Measurements from ENCODE around the gene MRPL34.
A peak's percentile ranks its signal among the peaks of the same experiment; 100 is the strongest.

The MRPL34 gene

GRCh38 chr19:17303167-17303939 lies 2.3 kb upstream of the MRPL34 start, which contains the start of gene ABHD8:
TSS of gene ABHD8 (minus strand) at chr19:17303425. CDS start at chr19:17301616, 1,809 bp downstream.
- 0 out of 2 replicates have a peak, but pooled peaks have one; percentile 31 for TF ChIP-seq CTCF (conservative IDR thresholded peaks at IDR 0.05; ENCODE audit: low read depth, low read length)
- Histone ChIP-seq H3K27me3 (ENCODE audit: insufficient read depth, low read depth) (no peaks in the 10 kb centered on the region), H3K79me2 (ENCODE audit: insufficient read depth, low read depth) (peaks cover 20% of the 10 kb centered on the region), H3K9ac (peak within 1 kb of the TSS; percentile 32; the same call in 1 of the 2 replicates), H3K4me1 (ENCODE audit: low read depth, poor library complexity, severe bottlenecking) (peaks cover 35% of the 10 kb centered on the region), H4K20me1 (ENCODE audit: insufficient read depth) (no peaks in the 10 kb centered on the region), H3K4me3 (IDR thresholded peaks at IDR 0.05; ENCODE audit: insufficient read depth, low read depth, low read length) (no peak within 1 kb of the TSS), H3K4me2 (peak within 1 kb of the TSS; percentile 57), H3K36me3 (ENCODE audit: insufficient read depth) (no peaks in the 10 kb centered on the region), H2AFZ (ENCODE audit: low read depth) (peak within 1 kb of the TSS; percentile 59), H3K27ac (no peak within 1 kb of the TSS)

- peak overlapping the region; percentile 59; the same call in 1 of the 2 replicates for H2AFZ ChIP-seq (ENCODE audit: low read depth)
- no peak for TF ChIP-seq CTCF (conservative IDR thresholded peaks at IDR 0.05; ENCODE audit: low read depth, low read length)
- H3K4me2 ChIP-seq, result peak overlapping the region; percentile 57; the same call in 1 of the 2 replicates
- H3K4me1 ChIP-seq (ENCODE audit: low read depth, poor library complexity, severe bottlenecking), result peaks cover 35% of the 10 kb centered on the region
- no peaks in the 10 kb centered on the region for H3K27me3 ChIP-seq (ENCODE audit: insufficient read depth, low read depth)
- peaks cover 20% of the 10 kb centered on the region for H3K79me2 ChIP-seq (ENCODE audit: insufficient read depth, low read depth)
- no peak overlapping the region for H3K9ac ChIP-seq
- no peak overlapping the region for H3K4me3 ChIP-seq (IDR thresholded peaks at IDR 0.05; ENCODE audit: insufficient read depth, low read depth, low read length)
- H4K20me1 ChIP-seq (ENCODE audit: insufficient read depth), result no peaks in the 10 kb centered on the region
- no peaks in the 10 kb centered on the region for H3K36me3 ChIP-seq (ENCODE audit: insufficient read depth)
- H3K27ac ChIP-seq, result no peak overlapping the region
These were observed 1.8 kb upstream of the MRPL34 start for GRCh38 chr19:17303940-17304267.

GRCh38 chr19:17304386-17305215 lies 1.1 kb upstream of the MRPL34 start:
- Histone ChIP-seq H3K9ac (no peak overlapping the region), H2AFZ (ENCODE audit: low read depth) (no peak overlapping the region), H3K79me2 (ENCODE audit: insufficient read depth, low read depth) (peaks cover 20% of the 10 kb centered on the region), H4K20me1 (ENCODE audit: insufficient read depth) (no peaks in the 10 kb centered on the region), H3K4me2 (peak overlapping the region; percentile 57; the same call in 1 of the 2 replicates), H3K4me3 (IDR thresholded peaks at IDR 0.05; ENCODE audit: insufficient read depth, low read depth, low read length) (no peak overlapping the region), H3K36me3 (ENCODE audit: insufficient read depth) (no peaks in the 10 kb centered on the region), H3K4me1 (ENCODE audit: low read depth, poor library complexity, severe bottlenecking) (peaks cover 35% of the 10 kb centered on the region), H3K27ac (no peak overlapping the region), H3K27me3 (ENCODE audit: insufficient read depth, low read depth) (no peaks in the 10 kb centered on the region)
- TF ChIP-seq CTCF (conservative IDR thresholded peaks at IDR 0.05; ENCODE audit: low read depth, low read length), result no peak

GRCh38 chr19:17305216-17305516 lies 506 bp upstream of the MRPL34 start:
- H2AFZ ChIP-seq (ENCODE audit: low read depth), result no peak overlapping the region
- peaks cover 25% of the 10 kb centered on the region for H3K79me2 ChIP-seq (ENCODE audit: insufficient read depth, low read depth)
- peaks cover 36% of the 10 kb centered on the region for H3K4me1 ChIP-seq (ENCODE audit: low read depth, poor library complexity, severe bottlenecking)
- H3K4me3 ChIP-seq (IDR thresholded peaks at IDR 0.05; ENCODE audit: insufficient read depth, low read depth, low read length), result no peak overlapping the region
- H3K9ac ChIP-seq, result no peak overlapping the region
- 0 out of 2 replicates have a peak, but pooled peaks have one; percentile 41 for TF ChIP-seq CTCF (conservative IDR thresholded peaks at IDR 0.05; ENCODE audit: low read depth, low read length)
- no peaks in the 10 kb centered on the region for H3K27me3 ChIP-seq (ENCODE audit: insufficient read depth, low read depth)
- H4K20me1 ChIP-seq (ENCODE audit: insufficient read depth), result no peaks in the 10 kb centered on the region
- H3K4me2 ChIP-seq, result no peak overlapping the region; the same call in 1 of the 2 replicates
- H3K36me3 ChIP-seq (ENCODE audit: insufficient read depth), result no peaks in the 10 kb centered on the region
- H3K27ac ChIP-seq, result no peak overlapping the region

All from KMS-11 (cell line).